GM23338 (cell line): ENCODE results near the gene KRAS.

Source experiments
- CREB1 ChIP-seq: fragments of 250-450 bp; sonication (Bioruptor Pico); IDR thresholded peaks from 2 replicates; pipeline ENCODE4 v1.5.0; 2020; ENCODE audit warnings: low read depth, mild to moderate bottlenecking, moderate library complexity
- EZH2 ChIP-seq: fragments of 200-600 bp; sonication (generic); IDR thresholded peaks from one replicate; pipeline ENCODE4 v1.8.0; 2017; ENCODE audit warnings: antibody characterized with exemption, mild to moderate bottlenecking, low read depth; ENCODE audit not compliant: unreplicated experiment
- EZH2phosphoT487 ChIP-seq: fragments of 200-600 bp; sonication (generic); IDR thresholded peaks from one replicate; pipeline ENCODE4 v1.8.1; 2018; ENCODE audit warnings: antibody characterized with exemption; ENCODE audit not compliant: unreplicated experiment
- JUNB ChIP-seq: IDR thresholded peaks from one replicate; pipeline ENCODE4 v1.6.1; 2016; ENCODE audit warnings: antibody characterized with exemption; ENCODE audit not compliant: unreplicated experiment
- NANOG ChIP-seq: IDR thresholded peaks from 2 replicates; pipeline ENCODE4 v1.6.1; 2016; ENCODE audit warnings: antibody characterized with exemption, borderline replicate concordance
- POLR2AphosphoS5 ChIP-seq: IDR thresholded peaks from 2 replicates; pipeline ENCODE4 v1.6.1; 2016; ENCODE audit warnings: antibody characterized with exemption, low read depth
- STAT1 ChIP-seq: IDR thresholded peaks from one replicate; pipeline ENCODE4 v1.6.1; 2016; ENCODE audit warnings: antibody characterized with exemption; ENCODE audit not compliant: unreplicated experiment
- ZNF114 ChIP-seq: fragments of 250-450 bp; sonication (Bioruptor Pico); IDR thresholded peaks from 2 replicates; pipeline ENCODE4 v1.5.0; 2020; ENCODE audit warnings: mild to moderate bottlenecking, moderate library complexity
- ZNF331 ChIP-seq: fragments of 250-450 bp; sonication (Bioruptor Pico); IDR thresholded peaks from 2 replicates; pipeline ENCODE4 v1.5.0; 2020; ENCODE audit warnings: low read depth, mild to moderate bottlenecking, moderate library complexity
- TF ChIP-seq, protein P1 (sequence below), 2 experiments: fragments of 200-600 bp in 1 of 2; sonication (generic) in 1 of 2; conservative IDR thresholded peaks; 2 replicates each; pipeline versions ENCODE4 v1.5.1 to v1.6.1; 2016 to 2017; ENCODE audit warnings: antibody characterized with exemption in 2 of 2, low read depth in 2 of 2, mild to moderate bottlenecking in 2 of 2, moderate library complexity in 1 of 2
- TF ChIP-seq, protein P2 (sequence below): fragments of 250-450 bp; sonication (Bioruptor Pico); IDR thresholded peaks from 2 replicates; pipeline ENCODE4 v1.5.0; 2020; ENCODE audit warnings: mild to moderate bottlenecking, moderate library complexity
- TF ChIP-seq, protein P3 (sequence below): IDR thresholded peaks from one replicate; pipeline ENCODE4 v1.6.1; 2018; ENCODE audit warnings: antibody characterized with exemption; ENCODE audit not compliant: unreplicated experiment
- TF ChIP-seq, protein P4 (sequence below): IDR thresholded peaks from 2 replicates; pipeline ENCODE4 v1.6.1; 2016; ENCODE audit warnings: antibody characterized with exemption

DNA sequence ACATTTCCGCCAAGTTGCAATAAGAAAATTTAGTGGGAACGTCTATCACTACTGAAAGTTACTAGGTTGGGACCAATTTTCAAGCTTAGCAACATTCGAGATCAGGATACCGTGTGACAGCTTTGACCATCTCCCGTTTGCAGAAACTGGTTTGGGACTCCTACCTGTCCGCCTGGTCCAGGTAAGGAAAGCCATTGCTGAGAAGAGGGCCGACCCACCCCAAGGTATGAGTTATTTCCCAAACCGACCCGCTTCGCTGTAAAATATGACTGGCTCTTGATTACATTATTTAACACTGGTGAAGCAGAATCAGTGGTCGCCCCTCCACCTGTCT lies 56.0 kb downstream of the KRAS start:
- TF ChIP-seq, protein P1, sequence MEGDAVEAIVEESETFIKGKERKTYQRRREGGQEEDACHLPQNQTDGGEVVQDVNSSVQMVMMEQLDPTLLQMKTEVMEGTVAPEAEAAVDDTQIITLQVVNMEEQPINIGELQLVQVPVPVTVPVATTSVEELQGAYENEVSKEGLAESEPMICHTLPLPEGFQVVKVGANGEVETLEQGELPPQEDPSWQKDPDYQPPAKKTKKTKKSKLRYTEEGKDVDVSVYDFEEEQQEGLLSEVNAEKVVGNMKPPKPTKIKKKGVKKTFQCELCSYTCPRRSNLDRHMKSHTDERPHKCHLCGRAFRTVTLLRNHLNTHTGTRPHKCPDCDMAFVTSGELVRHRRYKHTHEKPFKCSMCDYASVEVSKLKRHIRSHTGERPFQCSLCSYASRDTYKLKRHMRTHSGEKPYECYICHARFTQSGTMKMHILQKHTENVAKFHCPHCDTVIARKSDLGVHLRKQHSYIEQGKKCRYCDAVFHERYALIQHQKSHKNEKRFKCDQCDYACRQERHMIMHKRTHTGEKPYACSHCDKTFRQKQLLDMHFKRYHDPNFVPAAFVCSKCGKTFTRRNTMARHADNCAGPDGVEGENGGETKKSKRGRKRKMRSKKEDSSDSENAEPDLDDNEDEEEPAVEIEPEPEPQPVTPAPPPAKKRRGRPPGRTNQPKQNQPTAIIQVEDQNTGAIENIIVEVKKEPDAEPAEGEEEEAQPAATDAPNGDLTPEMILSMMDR (conservative IDR thresholded peaks at IDR 0.05; ENCODE audit: low read depth in 2 of 2) = no peak
- TF ChIP-seq EZH2 = no peak
- no peak for TF ChIP-seq EZH2phosphoT487
- TF ChIP-seq POLR2AphosphoS5 = no peak
- no peak for TF ChIP-seq ZNF114 (CRISPR knock-in tag)
- TF ChIP-seq CREB1 = no peak
- TF ChIP-seq, protein P2, sequence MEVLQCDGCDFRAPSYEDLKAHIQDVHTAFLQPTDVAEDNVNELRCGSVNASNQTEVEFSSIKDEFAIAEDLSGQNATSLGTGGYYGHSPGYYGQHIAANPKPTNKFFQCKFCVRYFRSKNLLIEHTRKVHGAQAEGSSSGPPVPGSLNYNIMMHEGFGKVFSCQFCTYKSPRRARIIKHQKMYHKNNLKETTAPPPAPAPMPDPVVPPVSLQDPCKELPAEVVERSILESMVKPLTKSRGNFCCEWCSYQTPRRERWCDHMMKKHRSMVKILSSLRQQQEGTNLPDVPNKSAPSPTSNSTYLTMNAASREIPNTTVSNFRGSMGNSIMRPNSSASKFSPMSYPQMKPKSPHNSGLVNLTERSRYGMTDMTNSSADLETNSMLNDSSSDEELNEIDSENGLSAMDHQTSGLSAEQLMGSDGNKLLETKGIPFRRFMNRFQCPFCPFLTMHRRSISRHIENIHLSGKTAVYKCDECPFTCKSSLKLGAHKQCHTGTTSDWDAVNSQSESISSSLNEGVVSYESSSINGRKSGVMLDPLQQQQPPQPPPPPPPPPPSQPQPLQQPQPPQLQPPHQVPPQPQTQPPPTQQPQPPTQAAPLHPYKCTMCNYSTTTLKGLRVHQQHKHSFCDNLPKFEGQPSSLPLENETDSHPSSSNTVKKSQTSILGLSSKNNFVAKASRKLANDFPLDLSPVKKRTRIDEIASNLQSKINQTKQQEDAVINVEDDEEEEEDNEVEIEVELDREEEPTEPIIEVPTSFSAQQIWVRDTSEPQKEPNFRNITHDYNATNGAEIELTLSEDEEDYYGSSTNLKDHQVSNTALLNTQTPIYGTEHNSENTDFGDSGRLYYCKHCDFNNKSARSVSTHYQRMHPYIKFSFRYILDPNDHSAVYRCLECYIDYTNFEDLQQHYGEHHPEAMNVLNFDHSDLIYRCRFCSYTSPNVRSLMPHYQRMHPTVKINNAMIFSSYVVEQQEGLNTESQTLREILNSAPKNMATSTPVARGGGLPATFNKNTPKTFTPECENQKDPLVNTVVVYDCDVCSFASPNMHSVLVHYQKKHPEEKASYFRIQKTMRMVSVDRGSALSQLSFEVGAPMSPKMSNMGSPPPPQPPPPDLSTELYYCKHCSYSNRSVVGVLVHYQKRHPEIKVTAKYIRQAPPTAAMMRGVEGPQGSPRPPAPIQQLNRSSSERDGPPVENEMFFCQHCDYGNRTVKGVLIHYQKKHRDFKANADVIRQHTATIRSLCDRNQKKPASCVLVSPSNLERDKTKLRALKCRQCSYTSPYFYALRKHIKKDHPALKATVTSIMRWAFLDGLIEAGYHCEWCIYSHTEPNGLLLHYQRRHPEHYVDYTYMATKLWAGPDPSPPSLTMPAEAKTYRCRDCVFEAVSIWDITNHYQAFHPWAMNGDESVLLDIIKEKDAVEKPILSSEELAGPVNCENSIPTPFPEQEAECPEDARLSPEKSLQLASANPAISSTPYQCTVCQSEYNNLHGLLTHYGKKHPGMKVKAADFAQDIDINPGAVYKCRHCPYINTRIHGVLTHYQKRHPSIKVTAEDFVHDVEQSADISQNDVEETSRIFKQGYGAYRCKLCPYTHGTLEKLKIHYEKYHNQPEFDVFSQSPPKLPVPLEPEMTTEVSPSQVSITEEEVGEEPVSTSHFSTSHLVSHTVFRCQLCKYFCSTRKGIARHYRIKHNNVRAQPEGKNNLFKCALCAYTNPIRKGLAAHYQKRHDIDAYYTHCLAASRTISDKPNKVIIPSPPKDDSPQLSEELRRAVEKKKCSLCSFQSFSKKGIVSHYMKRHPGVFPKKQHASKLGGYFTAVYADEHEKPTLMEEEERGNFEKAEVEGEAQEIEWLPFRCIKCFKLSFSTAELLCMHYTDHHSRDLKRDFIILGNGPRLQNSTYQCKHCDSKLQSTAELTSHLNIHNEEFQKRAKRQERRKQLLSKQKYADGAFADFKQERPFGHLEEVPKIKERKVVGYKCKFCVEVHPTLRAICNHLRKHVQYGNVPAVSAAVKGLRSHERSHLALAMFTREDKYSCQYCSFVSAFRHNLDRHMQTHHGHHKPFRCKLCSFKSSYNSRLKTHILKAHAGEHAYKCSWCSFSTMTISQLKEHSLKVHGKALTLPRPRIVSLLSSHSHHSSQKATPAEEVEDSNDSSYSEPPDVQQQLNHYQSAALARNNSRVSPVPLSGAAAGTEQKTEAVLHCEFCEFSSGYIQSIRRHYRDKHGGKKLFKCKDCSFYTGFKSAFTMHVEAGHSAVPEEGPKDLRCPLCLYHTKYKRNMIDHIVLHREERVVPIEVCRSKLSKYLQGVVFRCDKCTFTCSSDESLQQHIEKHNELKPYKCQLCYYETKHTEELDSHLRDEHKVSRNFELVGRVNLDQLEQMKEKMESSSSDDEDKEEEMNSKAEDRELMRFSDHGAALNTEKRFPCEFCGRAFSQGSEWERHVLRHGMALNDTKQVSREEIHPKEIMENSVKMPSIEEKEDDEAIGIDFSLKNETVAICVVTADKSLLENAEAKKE (CRISPR knock-in tag) = no peak
- TF ChIP-seq, protein P3, sequence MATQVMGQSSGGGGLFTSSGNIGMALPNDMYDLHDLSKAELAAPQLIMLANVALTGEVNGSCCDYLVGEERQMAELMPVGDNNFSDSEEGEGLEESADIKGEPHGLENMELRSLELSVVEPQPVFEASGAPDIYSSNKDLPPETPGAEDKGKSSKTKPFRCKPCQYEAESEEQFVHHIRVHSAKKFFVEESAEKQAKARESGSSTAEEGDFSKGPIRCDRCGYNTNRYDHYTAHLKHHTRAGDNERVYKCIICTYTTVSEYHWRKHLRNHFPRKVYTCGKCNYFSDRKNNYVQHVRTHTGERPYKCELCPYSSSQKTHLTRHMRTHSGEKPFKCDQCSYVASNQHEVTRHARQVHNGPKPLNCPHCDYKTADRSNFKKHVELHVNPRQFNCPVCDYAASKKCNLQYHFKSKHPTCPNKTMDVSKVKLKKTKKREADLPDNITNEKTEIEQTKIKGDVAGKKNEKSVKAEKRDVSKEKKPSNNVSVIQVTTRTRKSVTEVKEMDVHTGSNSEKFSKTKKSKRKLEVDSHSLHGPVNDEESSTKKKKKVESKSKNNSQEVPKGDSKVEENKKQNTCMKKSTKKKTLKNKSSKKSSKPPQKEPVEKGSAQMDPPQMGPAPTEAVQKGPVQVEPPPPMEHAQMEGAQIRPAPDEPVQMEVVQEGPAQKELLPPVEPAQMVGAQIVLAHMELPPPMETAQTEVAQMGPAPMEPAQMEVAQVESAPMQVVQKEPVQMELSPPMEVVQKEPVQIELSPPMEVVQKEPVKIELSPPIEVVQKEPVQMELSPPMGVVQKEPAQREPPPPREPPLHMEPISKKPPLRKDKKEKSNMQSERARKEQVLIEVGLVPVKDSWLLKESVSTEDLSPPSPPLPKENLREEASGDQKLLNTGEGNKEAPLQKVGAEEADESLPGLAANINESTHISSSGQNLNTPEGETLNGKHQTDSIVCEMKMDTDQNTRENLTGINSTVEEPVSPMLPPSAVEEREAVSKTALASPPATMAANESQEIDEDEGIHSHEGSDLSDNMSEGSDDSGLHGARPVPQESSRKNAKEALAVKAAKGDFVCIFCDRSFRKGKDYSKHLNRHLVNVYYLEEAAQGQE = no peak
- TF ChIP-seq ZNF331 (CRISPR knock-in tag) = no peak
- TF ChIP-seq, protein P4, sequence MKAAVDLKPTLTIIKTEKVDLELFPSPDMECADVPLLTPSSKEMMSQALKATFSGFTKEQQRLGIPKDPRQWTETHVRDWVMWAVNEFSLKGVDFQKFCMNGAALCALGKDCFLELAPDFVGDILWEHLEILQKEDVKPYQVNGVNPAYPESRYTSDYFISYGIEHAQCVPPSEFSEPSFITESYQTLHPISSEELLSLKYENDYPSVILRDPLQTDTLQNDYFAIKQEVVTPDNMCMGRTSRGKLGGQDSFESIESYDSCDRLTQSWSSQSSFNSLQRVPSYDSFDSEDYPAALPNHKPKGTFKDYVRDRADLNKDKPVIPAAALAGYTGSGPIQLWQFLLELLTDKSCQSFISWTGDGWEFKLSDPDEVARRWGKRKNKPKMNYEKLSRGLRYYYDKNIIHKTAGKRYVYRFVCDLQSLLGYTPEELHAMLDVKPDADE = no peak
- no peak for TF ChIP-seq JUNB
- TF ChIP-seq NANOG = no peak
- no peak for TF ChIP-seq STAT1
